SK-N-SH (cell line): Measurements from ENCODE around the gene BSPRY. TPM values are rescaled to one million over a fixed set of nuclear protein-coding genes. Genes with fewer than 3 reads are reported as not detected.

ENCODE experiments used
- CTCF ChIA-PET: fragments of 300-600, 350-600 bp; formaldehyde crosslinking; extraction: SDS; loops from one replicate; lab custom pipeline; 2021; lab: Yijun Ruan, JAX
- POLR2A ChIA-PET: fragments of 350-600 bp; sonication (Branson Sonifier 250); formaldehyde crosslinking; extraction: SDS; loops from one replicate; lab custom pipeline; 2020; ENCODE audit warnings: antibody characterized with exemption, inconsistent platforms; lab: Yijun Ruan, JAX
- DNase-seq: peaks from one replicate; pipeline ENCODE4 v3.0.0; 2012
- H2AFZ ChIP-seq: fragments of 200-600 bp; sonication (generic); 2 replicates; pipeline ENCODE4 v1.8.1; 2016; ENCODE audit warnings: antibody characterized with exemption, mild to moderate bottlenecking, low read depth
- H3F3A ChIP-seq: fragments of 200-600 bp; sonication (generic); replicated peaks from 2 replicates; pipeline ENCODE3; 2016; ENCODE audit warnings: antibody characterized with exemption, mild to moderate bottlenecking; ENCODE audit not compliant: insufficient read depth
- H3K27ac ChIP-seq, 2 experiments: fragments of 200-500 bp in 1 of 2; fragments of 200-600 bp in 1 of 2; sonication (Bioruptor generic) in 1 of 2; sonication (generic), shearing (Covaris generic) in 1 of 2; 2 replicates each; pipeline versions ENCODE4 v1.5.1 to v1.6.1; 2014 to 2016; ENCODE audit warnings: low read depth in 2 of 2, inconsistent platforms in 1 of 2, low read length in 1 of 2, mild to moderate bottlenecking in 1 of 2, mixed read lengths in 1 of 2
- H3K27me3 ChIP-seq: fragments of 200-600 bp; sonication (generic), shearing (Covaris generic); 2 replicates; pipeline ENCODE4 v1.6.1; 2016; ENCODE audit warnings: mixed run types; ENCODE audit not compliant: insufficient read depth
- H3K36me3 ChIP-seq, 2 experiments: fragments of 200-500 bp in 1 of 2; fragments of 200-600 bp in 1 of 2; sonication (Bioruptor generic) in 1 of 2; sonication (generic) in 1 of 2; replicated peaks in 1 of 2; 2 replicates each; pipeline versions ENCODE3 to v1.5.1; 2014 to 2016; ENCODE audit warnings: low read length in 1 of 2, mild to moderate bottlenecking in 1 of 2; ENCODE audit not compliant: insufficient read depth in 2 of 2, control insufficient read depth in 1 of 2
- H3K4me1 ChIP-seq, 2 experiments: fragments of 200-500 bp in 1 of 2; fragments of 200-600 bp in 1 of 2; sonication (Bioruptor generic) in 1 of 2; sonication (generic), shearing (Covaris generic) in 1 of 2; 2 replicates each; pipeline versions ENCODE4 v1.5.1 to v1.6.1; 2014 to 2016; ENCODE audit warnings: low read depth in 1 of 2, low read length in 1 of 2, mixed run types in 1 of 2; ENCODE audit not compliant: insufficient read depth in 2 of 2, control insufficient read depth in 1 of 2
- H3K4me2 ChIP-seq: fragments of 200-600 bp; sonication (generic), shearing (Covaris generic); 2 replicates; pipeline ENCODE4 v1.6.1; 2017; ENCODE audit warnings: mixed run types
- H3K4me3 ChIP-seq, 2 experiments: fragments of 200-500 bp in 1 of 2; fragments of 200-600 bp in 1 of 2; sonication (Bioruptor generic) in 1 of 2; sonication (generic), shearing (Covaris generic) in 1 of 2; 2 replicates each; pipeline versions ENCODE4 v1.5.1 to v1.8.1; 2014 to 2016; ENCODE audit warnings: low read depth in 2 of 2, inconsistent platforms in 1 of 2, low read length in 1 of 2, mild to moderate bottlenecking in 1 of 2, mixed read lengths in 1 of 2, moderate library complexity in 1 of 2
- H3K79me2 ChIP-seq: fragments of 200-600 bp; sonication (generic); 2 replicates; pipeline ENCODE4 v1.8.1; 2017; ENCODE audit warnings: mild to moderate bottlenecking; ENCODE audit not compliant: insufficient read depth
- H3K9ac ChIP-seq: fragments of 200-600 bp; sonication (generic); 2 replicates; pipeline ENCODE4 v1.6.1; 2017; ENCODE audit warnings: mixed run types
- H3K9me2 ChIP-seq: fragments of 200-600 bp; sonication (generic); 2 replicates; pipeline ENCODE4 v1.6.1; 2017; ENCODE audit warnings: mixed run types
- H3K9me3 ChIP-seq: fragments of 200-600 bp; sonication (generic); 2 replicates; pipeline ENCODE4 v1.6.1; 2017; ENCODE audit warnings: mixed run types, mild to moderate bottlenecking, moderate library complexity
- H4K20me1 ChIP-seq: fragments of 200-600 bp; sonication (generic); 2 replicates; pipeline ENCODE4 v1.6.1; 2017; ENCODE audit warnings: mild to moderate bottlenecking, mixed run types; ENCODE audit not compliant: insufficient read depth
- ELF1 ChIP-seq: IDR thresholded peaks from 2 replicates; pipeline ENCODE4 v1.4.0; 2012
- EZH2phosphoT487 ChIP-seq: fragments of 200-600 bp; sonication (generic); IDR thresholded peaks from 2 replicates; pipeline ENCODE4 v1.6.1; 2017; ENCODE audit warnings: low read depth, mixed run types, mild to moderate bottlenecking, antibody characterized with exemption, moderate library complexity, borderline replicate concordance
- GATA2 ChIP-seq: sonication (generic); formaldehyde crosslinking; IDR thresholded peaks from 2 replicates; pipeline ENCODE4 v1.5.0; 2020; ENCODE audit warnings: mild to moderate bottlenecking, missing genetic modification reagents
- MEF2A ChIP-seq: IDR thresholded peaks from 2 replicates; pipeline ENCODE4 v1.4.0; 2012; ENCODE audit warnings: low read depth, borderline replicate concordance
- NRF1 ChIP-seq: IDR thresholded peaks from 2 replicates; pipeline ENCODE4 v1.6.1; 2012; ENCODE audit warnings: low read depth, mild to moderate bottlenecking, low read length
- RFX5 ChIP-seq: IDR thresholded peaks from 2 replicates; pipeline ENCODE4 v1.6.1; 2012; ENCODE audit warnings: mild to moderate bottlenecking, improper control_type of control experiment, low read length
- RXRA ChIP-seq: IDR thresholded peaks from 2 replicates; pipeline ENCODE4 v1.4.0; 2012; ENCODE audit warnings: low read depth, mild to moderate bottlenecking, borderline replicate concordance
- SMC3 ChIP-seq: IDR thresholded peaks from 2 replicates; pipeline ENCODE4 v1.6.1; 2012; ENCODE audit warnings: low read depth, low read length, improper control_type of control experiment
- WGBS: methylation state at CpG from one replicate; pipeline ENCODE4 v1.1.6; 2017; ENCODE audit warnings: low lambda C conversion rate; 5-methylcytosine and 5-hydroxymethylcytosine counted together
- polyA plus RNA-seq, 3 experiments: library from polyadenylated mRNA; depleted of rRNA; stranded (reverse); fragments of >200 nt; gene quantifications; 2 replicates each; pipeline ENCODE4 v1.2.3, GENCODE V29; 2012
- TF ChIP-seq, protein P1 (sequence below): IDR thresholded peaks from 2 replicates; pipeline ENCODE4 v1.4.0; 2012; ENCODE audit warnings: low read depth
- TF ChIP-seq, protein P2 (sequence below): fragments of 150-350 bp; IDR thresholded peaks from 2 replicates; pipeline ENCODE4 v1.6.1; 2017; ENCODE audit warnings: antibody characterized with exemption, low read length, low read depth, borderline replicate concordance

BSPRY gene
- polyA plus RNA-seq, 1 of the 3 experiments (the other 2 are of a cell fraction), result not detected

GRCh38 chr9:113315231-113315630 lies 34.1 kb upstream of the BSPRY start:
- TF ChIP-seq NRF1, result no peak
- TF ChIP-seq MEF2A, result no peak
- H3K4me2 ChIP-seq, result no peak overlapping the region
- no peaks in the 10 kb centered on the region for H3K79me2 ChIP-seq
- H3K9me3 ChIP-seq, result no peaks in the 10 kb centered on the region
- no peak overlapping the region for H3K9ac ChIP-seq
- H3K4me1 ChIP-seq, result peaks cover 0 to 7% of the 10 kb centered on the region in 2 experiments; a peak in 1 of 4 replicates
- H3K4me3 ChIP-seq, result no peak overlapping the region
- peaks cover 0 to under 1% of the 10 kb centered on the region in 2 experiments for H3K36me3 ChIP-seq
- H3K27ac ChIP-seq, result no peak overlapping the region
- H3K9me2 ChIP-seq, result no peaks in the 10 kb centered on the region
- POLR2A ChIA-PET, result no interaction called here
- no peaks in the 10 kb centered on the region for H3F3A ChIP-seq
- H3K27me3 ChIP-seq, result no peaks in the 10 kb centered on the region
- no peaks in the 10 kb centered on the region for H4K20me1 ChIP-seq
- CTCF ChIA-PET, result interaction anchor here (1.1 to 1.4 kb wide), 2 partner anchors 86 to 340 kb away, joined by 3 to 4 read pairs; partner anchors contain the start of gene ALAD
- no peak for DNase-seq
- no peak overlapping the region for H2AFZ ChIP-seq

DNA sequence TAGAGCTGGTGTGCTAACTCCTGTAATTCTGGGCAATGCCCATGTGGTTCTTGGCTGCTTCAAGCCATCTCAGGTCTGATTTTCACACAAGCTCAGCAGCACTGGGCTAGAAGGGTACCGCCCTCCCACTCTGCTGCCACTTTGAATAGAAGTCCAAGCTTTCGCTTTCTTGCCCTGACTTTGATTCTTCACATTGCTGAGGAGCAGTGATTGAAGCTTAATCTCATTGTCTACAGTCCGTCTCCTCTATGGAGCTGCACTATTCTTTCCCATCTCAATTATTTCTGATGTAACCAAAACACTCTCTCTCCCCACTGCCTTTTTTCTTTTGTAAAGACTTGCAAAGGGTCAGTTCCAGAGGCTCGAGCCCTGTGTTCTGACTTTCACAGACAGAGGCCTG lies 33.3 kb upstream of the BSPRY start:
- H3K4me3 ChIP-seq, result no peak overlapping the region
- no peaks in the 10 kb centered on the region for H3K9me3 ChIP-seq
- ChIA-PET CTCF (interaction anchor here (1.1 to 1.4 kb wide), 2 partner anchors 85 to 339 kb away, joined by 3 to 4 read pairs; partner anchors contain the start of gene ALAD), POLR2A (interaction anchor here (0.7 kb wide), 1 partner anchor 40 kb away, joined by 3 read pairs; no protein-coding TSS in a partner anchor)
- no peaks in the 10 kb centered on the region for H3K79me2 ChIP-seq
- no peak overlapping the region for H3K4me2 ChIP-seq
- no peak overlapping the region for H3K9ac ChIP-seq
- WGBS, result 90% methylated on average over 4 of the region's 4 CpGs
- H3K36me3 ChIP-seq, result peaks cover 0 to 3% of the 10 kb centered on the region in 2 experiments
- DNase-seq, result no peak
- no peaks in the 10 kb centered on the region; the same call in 1 of the 2 replicates for H3K27me3 ChIP-seq
- no peaks in the 10 kb centered on the region for H4K20me1 ChIP-seq
- peaks cover 0 to 7% of the 10 kb centered on the region in 2 experiments; a peak in 1 of 4 replicates for H3K4me1 ChIP-seq
- H3F3A ChIP-seq, result no peaks in the 10 kb centered on the region
- no peaks in the 10 kb centered on the region for H3K9me2 ChIP-seq
- no peak for TF ChIP-seq ELF1
- TF ChIP-seq GATA2 (CRISPR knock-in tag), result no peak
- no peak for TF ChIP-seq EZH2phosphoT487
- TF ChIP-seq NRF1, result no peak
- no peak for TF ChIP-seq RFX5
- TF ChIP-seq, protein P1, sequence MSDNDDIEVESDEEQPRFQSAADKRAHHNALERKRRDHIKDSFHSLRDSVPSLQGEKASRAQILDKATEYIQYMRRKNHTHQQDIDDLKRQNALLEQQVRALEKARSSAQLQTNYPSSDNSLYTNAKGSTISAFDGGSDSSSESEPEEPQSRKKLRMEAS, result no peak
- TF ChIP-seq, protein P2, sequence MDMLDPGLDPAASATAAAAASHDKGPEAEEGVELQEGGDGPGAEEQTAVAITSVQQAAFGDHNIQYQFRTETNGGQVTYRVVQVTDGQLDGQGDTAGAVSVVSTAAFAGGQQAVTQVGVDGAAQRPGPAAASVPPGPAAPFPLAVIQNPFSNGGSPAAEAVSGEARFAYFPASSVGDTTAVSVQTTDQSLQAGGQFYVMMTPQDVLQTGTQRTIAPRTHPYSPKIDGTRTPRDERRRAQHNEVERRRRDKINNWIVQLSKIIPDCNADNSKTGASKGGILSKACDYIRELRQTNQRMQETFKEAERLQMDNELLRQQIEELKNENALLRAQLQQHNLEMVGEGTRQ, result no peak
- TF ChIP-seq RXRA, result no peak
- H3K27ac ChIP-seq, result no peak overlapping the region
- H2AFZ ChIP-seq, result no peak overlapping the region

DNA sequence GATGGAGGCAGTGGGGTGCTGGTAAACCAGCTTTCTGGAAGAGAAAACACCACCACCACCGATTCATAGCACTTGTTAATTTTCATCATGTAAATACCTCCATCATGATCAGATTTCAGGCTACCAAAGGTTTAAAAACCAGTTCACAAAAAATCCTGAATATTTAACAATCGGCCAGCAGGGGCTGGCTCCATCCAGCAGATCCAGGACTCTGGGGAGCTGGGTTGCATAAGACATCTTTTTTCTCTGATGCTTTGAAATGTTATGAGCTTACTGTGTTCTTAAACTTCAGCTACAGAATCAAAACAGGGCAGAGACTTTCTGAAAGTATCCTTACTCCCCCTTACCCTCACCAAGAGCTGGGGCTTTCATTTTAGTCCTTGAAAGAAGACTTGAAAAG lies 31.6 kb upstream of the BSPRY start:
- Histone ChIP-seq H3K9me3 (no peaks in the 10 kb centered on the region), H3K36me3 (peaks cover 0 to 3% of the 10 kb centered on the region in 2 experiments), H4K20me1 (no peaks in the 10 kb centered on the region), H3K79me2 (no peaks in the 10 kb centered on the region), H2AFZ (no peak overlapping the region), H3K9ac (no peak overlapping the region), H3K4me3 (no peak overlapping the region), H3K4me1 (peaks cover 0 to 7% of the 10 kb centered on the region in 2 experiments; a peak in 1 of 4 replicates), H3K4me2 (no peak overlapping the region), H3K27me3 (no peaks in the 10 kb centered on the region; the same call in 1 of the 2 replicates), H3K27ac (no peak overlapping the region), H3F3A (no peaks in the 10 kb centered on the region), H3K9me2 (no peaks in the 10 kb centered on the region)
- ChIA-PET CTCF (interaction anchor here (0.8 to 2.0 kb wide), 6 partner anchors 8 to 337 kb away, joined by 3 to 11 read pairs (median 6); partner anchors contain the start of gene WDR31), POLR2A (interaction anchor here (0.5 to 0.9 kb wide), 2 partner anchors 58 to 93 kb away, joined by 3 read pairs; partner anchors contain the start of genes C9orf43 and POLE3)
- TF ChIP-seq SMC3, result no peak
- no peak for DNase-seq
- 56% methylated on average over 2 of the region's 2 CpGs for WGBS
